IMR-90 (cell line): ENCODE results near the gene SFT2D2. TPM values are rescaled to one million over a fixed set of nuclear protein-coding genes. Genes with fewer than 3 reads are reported as not detected.

Source experiments
- ATAC-seq: fragments of 200-7000 bp; cut with Tn5 transposase; 2 replicates; pipeline ENCODE4 v1.9.1; 2020; ENCODE audit warnings: low read depth, mild to moderate bottlenecking, moderate library complexity
- BruUV-seq: library from RNA; stranded (reverse); fragments of 400-500 nt; replicated peaks from 2 replicates; lab custom pipeline; 2021; lab: Mats Ljungman, UMichigan
- CTCF ChIA-PET: fragments of 300-600 bp; formaldehyde crosslinking; extraction: SDS; loops from one replicate; lab custom pipeline; 2021; ENCODE audit warnings: antibody characterized with exemption; lab: Yijun Ruan, JAX
- POLR2A ChIA-PET: fragments of 300-600 bp; sonication (Branson Sonifier 250); formaldehyde crosslinking; loops from one replicate; lab custom pipeline; 2022; ENCODE audit warnings: antibody characterized with exemption; ENCODE audit not compliant: unreplicated experiment; lab: Charles Lee
- DNase-seq: peaks from one replicate; pipeline ENCODE4 v3.0.0; 2013
- H2AFZ ChIP-seq: replicated peaks from 2 replicates; pipeline ENCODE3; 2013; ENCODE audit warnings: low read length, mild to moderate bottlenecking; ENCODE audit not compliant: poor library complexity
- H2AK5ac ChIP-seq: 2 replicates; pipeline ENCODE4 v1.6.1; 2013; ENCODE audit warnings: low read depth, low read length, inconsistent platforms
- H2AK9ac ChIP-seq: replicated peaks from 2 replicates; pipeline ENCODE3; 2013; ENCODE audit warnings: mild to moderate bottlenecking, low read depth, low read length, moderate library complexity; ENCODE audit not compliant: poor library complexity
- H2BK120ac ChIP-seq: 2 replicates; pipeline ENCODE4 v1.6.1; 2013; ENCODE audit warnings: low read depth, low read length, inconsistent platforms
- H2BK15ac ChIP-seq: 3 replicates; pipeline ENCODE4 v1.6.1; 2013; ENCODE audit warnings: low read depth, low read length, inconsistent platforms
- H2BK20ac ChIP-seq: 2 replicates; pipeline ENCODE4 v1.6.1; 2013; ENCODE audit warnings: low read depth, mild to moderate bottlenecking, inconsistent platforms, low read length, moderate library complexity
- H2BK5ac ChIP-seq: 2 replicates; pipeline ENCODE4 v1.6.1; 2013; ENCODE audit warnings: mild to moderate bottlenecking, low read depth, low read length, inconsistent platforms; ENCODE audit not compliant: poor library complexity, severe bottlenecking
- H3K14ac ChIP-seq: replicated peaks from 2 replicates; pipeline ENCODE4 v1.6.1; 2013; ENCODE audit warnings: low read depth, low read length, inconsistent platforms
- H3K18ac ChIP-seq: 2 replicates; pipeline ENCODE4 v1.6.1; 2013; ENCODE audit warnings: low read depth, low read length, control low read depth
- H3K23ac ChIP-seq: 2 replicates; pipeline ENCODE4 v1.6.1; 2013; ENCODE audit warnings: low read depth, low read length, inconsistent platforms
- H3K27ac ChIP-seq: 2 replicates; pipeline ENCODE4 v1.5.1; 2013; ENCODE audit warnings: mild to moderate bottlenecking, control low read depth, low read length; ENCODE audit not compliant: insufficient read depth
- H3K27me3 ChIP-seq: 2 replicates; pipeline ENCODE4 v1.6.1; 2013; ENCODE audit warnings: low read length; ENCODE audit not compliant: control insufficient read depth, insufficient read depth
- H3K36me3 ChIP-seq: 2 replicates; pipeline ENCODE4 v1.6.1; 2013; ENCODE audit warnings: low read length, mixed read lengths; ENCODE audit not compliant: control insufficient read depth, insufficient read depth
- H3K4ac ChIP-seq: 2 replicates; pipeline ENCODE4 v1.6.1; 2013; ENCODE audit warnings: low read depth, low read length, inconsistent platforms
- H3K4me1 ChIP-seq: 2 replicates; pipeline ENCODE4 v1.6.1; 2013; ENCODE audit warnings: low read length, mixed read lengths; ENCODE audit not compliant: control insufficient read depth, insufficient read depth
- H3K4me2 ChIP-seq: 2 replicates; pipeline ENCODE4 v1.6.1; 2013; ENCODE audit warnings: low read depth, mild to moderate bottlenecking, control low read depth, low read length, moderate library complexity
- H3K4me3 ChIP-seq: 2 replicates; pipeline ENCODE4 v1.5.1; 2013; ENCODE audit warnings: low read depth, mild to moderate bottlenecking, control low read depth, low read length, moderate library complexity; ENCODE audit not compliant: insufficient read depth
- H3K56ac ChIP-seq: 2 replicates; pipeline ENCODE4 v1.6.1; 2013; ENCODE audit warnings: low read length, inconsistent platforms; ENCODE audit not compliant: insufficient read depth; ENCODE audit errors: extremely low read depth
- H3K79me1 ChIP-seq, 2 experiments: 2 replicates each; pipeline ENCODE4 v1.6.1; 2013; ENCODE audit warnings: low read length in 2 of 2, inconsistent platforms in 1 of 2, low read depth in 1 of 2
- H3K9ac ChIP-seq: 2 replicates; pipeline ENCODE4 v1.6.1; 2013; ENCODE audit warnings: low read depth, low read length, control low read depth
- H3K9me1 ChIP-seq: 2 replicates; pipeline ENCODE4 v1.6.1; 2013; ENCODE audit warnings: low read length, inconsistent platforms; ENCODE audit not compliant: insufficient read depth
- H3K9me3 ChIP-seq: 2 replicates; pipeline ENCODE4 v1.6.1; 2013; ENCODE audit warnings: low read length; ENCODE audit not compliant: control insufficient read depth, insufficient read depth
- H4K20me1 ChIP-seq: 2 replicates; pipeline ENCODE4 v1.6.1; 2013; ENCODE audit warnings: low read length, inconsistent platforms; ENCODE audit not compliant: insufficient read depth
- H4K5ac ChIP-seq: 2 replicates; pipeline ENCODE4 v1.6.1; 2013; ENCODE audit warnings: mild to moderate bottlenecking, low read depth, low read length, control low read depth
- H4K8ac ChIP-seq, 2 experiments: 2 replicates each; pipeline ENCODE4 v1.6.1; 2013; ENCODE audit warnings: low read depth in 2 of 2, low read length in 2 of 2, control low read depth in 1 of 2, inconsistent platforms in 1 of 2
- H4K91ac ChIP-seq: 2 replicates; pipeline ENCODE4 v1.6.1; 2013; ENCODE audit warnings: low read depth, low read length, inconsistent platforms; ENCODE audit not compliant: insufficient read depth
- MAZ ChIP-seq: IDR thresholded peaks from 2 replicates; pipeline ENCODE4 v1.6.1; 2012; ENCODE audit warnings: low read depth, mild to moderate bottlenecking, low read length, improper control_type of control experiment, moderate library complexity, borderline replicate concordance
- SMC3 ChIP-seq: fragments of 150-350 bp; IDR thresholded peaks from 2 replicates; pipeline ENCODE4 v1.6.1; 2016; ENCODE audit warnings: low read depth, mild to moderate bottlenecking, antibody characterized with exemption, low read length, moderate library complexity
- WGBS, 2 experiments: methylation state at CpG; one replicate each; pipeline versions ENCODE4 v1.1.5 to v1.1.7; 2013; ENCODE audit warnings: missing lambda C conversion rate in 2 of 2; ENCODE audit not compliant: insufficient read length in 1 of 2; ENCODE audit errors: extremely low coverage in 2 of 2; 5-methylcytosine and 5-hydroxymethylcytosine counted together
- dilution Hi-C: fragments of 300-500 bp; cut with HindIII; formaldehyde crosslinking; loops from one replicate; pipeline ENCODE4 v1.14.3; 2018; ENCODE audit warnings: low sequenced_read_pairs; ENCODE audit not compliant: unreplicated experiment
- in situ Hi-C: fragments of 300-500 bp; cut with MboI; formaldehyde crosslinking; loops from 3 replicates; pipeline ENCODE4 v1.14.3; 2019; ENCODE audit warnings: low sequenced_read_pairs, inconsistent platforms, mixed read lengths
- intact Hi-C: fragments of 100-400 bp; cut with micrococcal nuclease; formaldehyde crosslinking; loops from 2 replicates; pipeline ENCODE4 v1.10.0; 2022
- polyA plus RNA-seq, 3 experiments: library from polyadenylated mRNA; depleted of rRNA; stranded (reverse); fragments of >200 nt; gene quantifications; 2 replicates each; pipeline ENCODE4 v1.2.3, GENCODE V29; 2012; ENCODE audit warnings: low replicate concordance in 1 of 3
- total RNA-seq: library from RNA; depleted of rRNA; stranded (reverse); fragments of >200 nt; gene quantifications from 2 replicates; pipeline ENCODE4 v1.2.3, GENCODE V29; 2012

The SFT2D2 gene
- total and polyA plus RNA-seq, 2 of the 4 experiments (the other 2 are of a cell fraction), result 11.1 to 37.6 TPM

- TF ChIP-seq MAZ, result no peak
Measured at GRCh38 chr1:168236836-168237611, 11.2 kb downstream of the SFT2D2 start (continued).

- POLR2A ChIA-PET, result no interaction called here
- dilution Hi-C loops, result no loop called here
- no peak overlapping the region for H3K9ac ChIP-seq
- intact Hi-C loops, result no loop called here
- BruUV-seq, result no TSS peak
- H2BK20ac ChIP-seq, result no peak overlapping the region
- H3K36me3 ChIP-seq, result peaks cover 20% of the 10 kb centered on the region
- no peak overlapping the region for H3K4me2 ChIP-seq
- in situ Hi-C loops, result no loop called here
- no peak overlapping the region for H3K56ac ChIP-seq
- ATAC-seq (no peak), DNase-seq (no peak)
- H3K14ac ChIP-seq, result no peak overlapping the region
- no peak overlapping the region for H3K23ac ChIP-seq
- CTCF ChIA-PET, result no interaction called here
- no CpG with 5 or more reads among the region's 2 CpGs for WGBS, 2 experiments
- H2AFZ ChIP-seq, result no peak overlapping the region
- H2AK9ac ChIP-seq, result no peak overlapping the region
- no peaks in the 10 kb centered on the region for H4K20me1 ChIP-seq
- no peak overlapping the region for H3K4ac ChIP-seq
- no peak overlapping the region for H2BK15ac ChIP-seq
- no peak overlapping the region for H4K8ac ChIP-seq
- no peak overlapping the region for H3K4me3 ChIP-seq
- no peak overlapping the region for H3K18ac ChIP-seq
- TF ChIP-seq SMC3, result no peak
- peaks cover 9% of the 10 kb centered on the region for H3K9me1 ChIP-seq
- no peak overlapping the region for H2BK120ac ChIP-seq
- no peak overlapping the region for H4K91ac ChIP-seq
- no peak overlapping the region for H2AK5ac ChIP-seq
- H2BK5ac ChIP-seq, result no peak overlapping the region
- peaks cover 6% of the 10 kb centered on the region; the same call in 1 of the 2 replicates for H3K4me1 ChIP-seq
- no peaks in the 10 kb centered on the region for H3K9me3 ChIP-seq
- H4K5ac ChIP-seq, result no peak overlapping the region
- H3K27ac ChIP-seq, result peak overlapping the region; percentile 8; the same call in 1 of the 2 replicates
- peaks cover 11 to 18% of the 10 kb centered on the region in 2 experiments; a peak in 3 of 4 replicates for H3K79me1 ChIP-seq
- no peaks in the 10 kb centered on the region for H3K27me3 ChIP-seq
Measured at GRCh38 chr1:168243198-168243597, 17.4 kb downstream of the SFT2D2 start.
